AG04449 (cell line): ENCODE results near the gene CLCN1.

Experiments
- CTCF ChIA-PET: fragments of 350-600 bp; formaldehyde crosslinking; extraction: SDS; loops from one replicate; lab custom pipeline; 2021; ENCODE audit warnings: antibody characterized with exemption; lab: Yijun Ruan, JAX
- POLR2A ChIA-PET: fragments of 400-600, 350-600 bp; formaldehyde crosslinking; extraction: SDS; loops from one replicate; lab custom pipeline; 2020; ENCODE audit warnings: antibody characterized with exemption, inconsistent platforms; lab: Yijun Ruan, JAX
- DNase-seq: peaks from one replicate; pipeline ENCODE4 v3.0.0-alpha.2; 2010; ENCODE audit warnings: low read depth, low spot score
- H3K4me3 ChIP-seq: 2 replicates; pipeline ENCODE4 v1.5.1; 2011; ENCODE audit warnings: low read depth, mild to moderate bottlenecking, control low read depth, low read length
- TF ChIP-seq, protein P1 (sequence below): IDR thresholded peaks from one replicate; pipeline ENCODE4 v1.5.1; 2011; ENCODE audit warnings: mild to moderate bottlenecking, moderate library complexity, low read length, control low read depth, inconsistent platforms; ENCODE audit not compliant: insufficient read depth; ENCODE audit errors: missing control alignments

The CLCN1 gene

DNA sequence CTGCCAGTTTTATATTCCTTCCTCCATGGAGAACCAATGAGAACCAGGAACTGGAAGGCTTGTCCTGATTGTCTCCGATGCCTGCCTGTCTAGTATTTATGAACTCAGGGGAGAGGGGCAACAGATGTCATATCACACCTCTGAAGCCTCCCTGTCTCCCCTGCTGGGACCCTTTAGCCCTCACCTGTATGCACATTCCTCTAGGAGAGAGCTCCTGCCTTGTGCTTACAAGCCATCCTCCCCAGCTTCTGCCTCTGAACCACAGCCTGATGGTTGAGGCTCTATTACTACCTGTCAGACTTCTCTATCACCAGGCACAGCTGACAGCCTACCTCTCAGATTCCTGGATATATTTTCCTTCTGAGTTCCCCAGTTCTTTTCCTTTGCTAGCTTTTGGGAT is 52.5 kb downstream of the CLCN1 start:
- TF ChIP-seq, protein P1, sequence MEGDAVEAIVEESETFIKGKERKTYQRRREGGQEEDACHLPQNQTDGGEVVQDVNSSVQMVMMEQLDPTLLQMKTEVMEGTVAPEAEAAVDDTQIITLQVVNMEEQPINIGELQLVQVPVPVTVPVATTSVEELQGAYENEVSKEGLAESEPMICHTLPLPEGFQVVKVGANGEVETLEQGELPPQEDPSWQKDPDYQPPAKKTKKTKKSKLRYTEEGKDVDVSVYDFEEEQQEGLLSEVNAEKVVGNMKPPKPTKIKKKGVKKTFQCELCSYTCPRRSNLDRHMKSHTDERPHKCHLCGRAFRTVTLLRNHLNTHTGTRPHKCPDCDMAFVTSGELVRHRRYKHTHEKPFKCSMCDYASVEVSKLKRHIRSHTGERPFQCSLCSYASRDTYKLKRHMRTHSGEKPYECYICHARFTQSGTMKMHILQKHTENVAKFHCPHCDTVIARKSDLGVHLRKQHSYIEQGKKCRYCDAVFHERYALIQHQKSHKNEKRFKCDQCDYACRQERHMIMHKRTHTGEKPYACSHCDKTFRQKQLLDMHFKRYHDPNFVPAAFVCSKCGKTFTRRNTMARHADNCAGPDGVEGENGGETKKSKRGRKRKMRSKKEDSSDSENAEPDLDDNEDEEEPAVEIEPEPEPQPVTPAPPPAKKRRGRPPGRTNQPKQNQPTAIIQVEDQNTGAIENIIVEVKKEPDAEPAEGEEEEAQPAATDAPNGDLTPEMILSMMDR, result no peak
- H3K4me3 ChIP-seq, result no peak overlapping the region
- POLR2A ChIA-PET, result no interaction called here
- DNase-seq, result no peak
- CTCF ChIA-PET, result interaction anchor here (1.3 to 7.0 kb wide), 4 partner anchors 8 to 128 kb away, joined by 4 to 70 read pairs (median 9); partner anchors contain the start of gene ZYX

DNA sequence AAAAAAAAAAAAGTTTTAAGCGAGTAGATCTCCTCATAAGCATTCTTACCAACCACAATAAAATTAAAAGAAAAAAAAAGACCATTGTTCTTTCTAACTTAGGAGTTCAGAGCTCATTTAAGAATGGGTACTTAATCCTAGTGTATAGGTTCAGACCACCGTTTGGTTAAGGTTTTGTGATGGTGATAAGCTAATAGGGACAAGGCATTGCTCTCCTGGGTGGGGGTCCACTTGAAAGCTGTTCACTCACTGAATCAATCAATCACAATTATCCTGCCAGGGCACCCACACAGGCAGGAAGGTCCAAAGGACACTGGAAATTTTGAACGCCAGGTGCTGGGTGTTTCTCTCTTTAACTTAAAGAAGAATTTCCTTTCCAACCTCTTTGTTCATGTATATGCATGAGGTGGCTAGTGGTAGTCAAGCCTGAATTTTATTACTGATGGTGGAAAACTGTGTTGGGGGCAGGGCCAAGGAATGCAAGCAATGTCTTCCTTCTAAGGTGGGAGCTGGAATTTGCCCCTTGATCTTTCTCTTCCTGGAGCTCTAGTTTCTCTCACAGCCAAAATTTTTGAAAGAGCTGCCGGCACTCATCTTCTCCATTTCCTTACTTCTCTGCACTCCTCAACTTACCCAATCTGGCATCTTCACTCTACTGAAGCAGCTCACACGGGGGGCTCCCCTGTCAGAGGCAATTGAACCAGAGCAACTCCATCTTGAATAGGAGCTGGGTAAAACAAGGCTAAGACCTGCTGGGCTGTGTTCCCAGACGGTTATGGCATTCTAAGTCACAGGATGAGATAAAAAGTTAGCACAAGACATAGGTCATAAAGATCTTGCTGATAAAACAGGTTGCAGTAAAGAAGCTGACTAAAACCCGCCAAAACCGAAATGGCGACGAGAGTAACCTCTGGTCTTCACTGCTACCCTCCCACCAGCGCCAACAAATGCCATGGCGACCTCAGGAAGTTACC is 54.1 kb downstream of the CLCN1 start:
- no peak overlapping the region for H3K4me3 ChIP-seq
- no peak for DNase-seq
- CTCF ChIA-PET, result interaction anchor here (0.9 to 7.0 kb wide), 6 partner anchors 10 to 130 kb away, joined by 3 to 70 read pairs (median 6); partner anchors contain the start of gene ZYX
- POLR2A ChIA-PET, result interaction anchor here (1.1 kb wide), 1 partner anchor 10 kb away, joined by 3 read pairs; no protein-coding TSS in a partner anchor
- TF ChIP-seq, protein P1, result no peak

DNA sequence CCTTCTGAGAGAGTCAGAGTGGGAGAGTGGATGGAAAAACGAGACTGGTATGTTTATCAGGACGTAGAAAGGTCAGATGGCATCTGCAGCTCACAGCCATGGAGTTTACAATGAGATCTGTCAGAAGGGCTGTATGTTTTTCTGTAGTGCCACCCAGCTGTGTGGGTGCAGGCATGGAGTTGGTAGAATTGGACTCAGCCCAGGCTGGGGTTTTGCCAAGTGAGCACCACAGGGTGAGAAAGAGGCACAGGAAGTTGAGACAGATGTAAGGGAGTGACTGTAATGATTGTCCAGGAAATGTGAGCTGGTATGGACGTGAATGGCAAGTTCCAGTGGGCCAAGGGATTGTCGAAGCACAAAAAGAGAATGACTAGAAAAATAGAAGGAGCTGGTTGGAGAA is 56.2 kb downstream of the CLCN1 start:
- ChIA-PET CTCF (interaction anchor here (0.9 to 1.2 kb wide), 2 partner anchors 8 to 18 kb away, joined by 3 to 10 read pairs; no protein-coding TSS in a partner anchor), POLR2A (interaction anchor here (1.3 kb wide), 1 partner anchor 8 kb away, joined by 7 read pairs; the partner anchor contains the start of gene ZYX)
- TF ChIP-seq, protein P1, result no peak
- no peak for DNase-seq
- H3K4me3 ChIP-seq, result no peak overlapping the region

DNA sequence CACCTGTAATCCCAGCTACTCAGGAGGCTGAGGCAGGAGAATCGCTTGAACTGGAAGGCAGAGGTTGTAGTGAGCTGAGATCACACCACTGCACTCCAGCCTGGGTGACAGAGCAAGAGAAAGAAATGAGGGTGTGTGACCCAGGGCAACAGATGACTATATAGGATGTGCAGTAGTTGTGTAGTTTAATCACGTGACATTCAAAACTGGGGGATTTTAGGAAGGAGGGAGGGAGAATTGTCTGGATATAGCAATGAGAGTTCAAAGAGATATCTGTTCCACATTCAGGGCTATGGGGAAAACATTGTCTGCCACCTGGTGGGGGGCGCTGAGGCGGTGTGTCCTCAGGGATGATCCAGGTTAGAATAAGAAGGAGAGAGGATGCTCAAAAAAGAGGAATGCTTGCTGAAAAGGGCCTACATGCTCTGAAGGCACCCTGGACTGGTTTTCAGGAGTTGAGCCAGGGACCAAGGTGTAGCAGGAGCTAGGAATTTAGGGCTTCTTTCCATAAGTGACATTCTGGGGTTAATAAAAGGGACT is 57.4 kb downstream of the CLCN1 start:
- H3K4me3 ChIP-seq, result no peak overlapping the region
- TF ChIP-seq, protein P1, result no peak
- DNase-seq, result no peak
- POLR2A ChIA-PET, result no interaction called here
- CTCF ChIA-PET, result interaction anchor here (1.2 kb wide), 1 partner anchor 133 kb away, joined by 6 read pairs; no protein-coding TSS in a partner anchor

DNA sequence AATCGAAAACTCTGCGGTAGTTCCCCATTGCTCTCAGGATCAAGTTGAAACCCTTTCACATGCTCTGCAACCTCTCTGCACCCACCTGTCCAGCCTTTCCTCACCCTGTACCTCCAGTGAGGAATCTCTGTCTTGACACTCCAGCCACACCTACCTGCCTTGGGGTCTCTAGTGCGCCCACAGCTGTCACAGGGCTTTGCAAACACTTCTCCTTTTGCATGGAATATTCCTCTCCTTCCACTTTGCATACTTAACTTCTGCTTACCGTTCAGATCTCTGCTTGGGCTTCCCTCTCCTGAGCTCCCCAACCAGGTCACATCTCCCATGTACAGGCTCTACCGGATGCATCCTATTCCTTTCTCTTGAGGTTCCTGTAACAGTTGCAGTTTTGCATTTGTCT is 58.6 kb downstream of the CLCN1 start:
- no peak for DNase-seq
- H3K4me3 ChIP-seq, result no peak overlapping the region
- TF ChIP-seq, protein P1, result no peak
- ChIA-PET CTCF (interaction anchor here (0.9 to 1.8 kb wide), 4 partner anchors 10 to 135 kb away, joined by 4 to 9 read pairs (median 6); no protein-coding TSS in a partner anchor), POLR2A (no interaction called here)
